ENCODE results near the gene POU5F2.

Gene POU5F2

GRCh38 chr5:93756372-93756771 is 15.0 kb upstream of the POU5F2 start:
- no peak for TF ChIP-seq CTCF (IDR thresholded peaks at IDR 0.05)

GRCh38 chr5:93755716-93756115 is 14.3 kb upstream of the POU5F2 start:
- no peak for TF ChIP-seq CTCF (IDR thresholded peaks at IDR 0.05)

GRCh38 chr5:93748875-93749397 is 7.5 kb upstream of the POU5F2 start:
- TF ChIP-seq CTCF (IDR thresholded peaks at IDR 0.05), result no peak

- no peak for TF ChIP-seq CTCF (IDR thresholded peaks at IDR 0.05)
Observed at GRCh38 chr5:93746406-93747056, 5.1 kb upstream of the POU5F2 start.

- TF ChIP-seq CTCF (IDR thresholded peaks at IDR 0.05), result no peak
Observed at GRCh38 chr5:93736284-93736683, 5.1 kb downstream of the POU5F2 start.

GRCh38 chr5:93735378-93735777 is 6.0 kb downstream of the POU5F2 start:
- no peak for TF ChIP-seq CTCF (IDR thresholded peaks at IDR 0.05)

- no peak for TF ChIP-seq CTCF (IDR thresholded peaks at IDR 0.05)
Observed at GRCh38 chr5:93731987-93732386, 9.4 kb downstream of the POU5F2 start.

GRCh38 chr5:93726595-93726994 is 14.8 kb downstream of the POU5F2 start:
- no peak for TF ChIP-seq CTCF (IDR thresholded peaks at IDR 0.05)
